ENCODE data around the gene TMEM255A.

Gene TMEM255A

DNA sequence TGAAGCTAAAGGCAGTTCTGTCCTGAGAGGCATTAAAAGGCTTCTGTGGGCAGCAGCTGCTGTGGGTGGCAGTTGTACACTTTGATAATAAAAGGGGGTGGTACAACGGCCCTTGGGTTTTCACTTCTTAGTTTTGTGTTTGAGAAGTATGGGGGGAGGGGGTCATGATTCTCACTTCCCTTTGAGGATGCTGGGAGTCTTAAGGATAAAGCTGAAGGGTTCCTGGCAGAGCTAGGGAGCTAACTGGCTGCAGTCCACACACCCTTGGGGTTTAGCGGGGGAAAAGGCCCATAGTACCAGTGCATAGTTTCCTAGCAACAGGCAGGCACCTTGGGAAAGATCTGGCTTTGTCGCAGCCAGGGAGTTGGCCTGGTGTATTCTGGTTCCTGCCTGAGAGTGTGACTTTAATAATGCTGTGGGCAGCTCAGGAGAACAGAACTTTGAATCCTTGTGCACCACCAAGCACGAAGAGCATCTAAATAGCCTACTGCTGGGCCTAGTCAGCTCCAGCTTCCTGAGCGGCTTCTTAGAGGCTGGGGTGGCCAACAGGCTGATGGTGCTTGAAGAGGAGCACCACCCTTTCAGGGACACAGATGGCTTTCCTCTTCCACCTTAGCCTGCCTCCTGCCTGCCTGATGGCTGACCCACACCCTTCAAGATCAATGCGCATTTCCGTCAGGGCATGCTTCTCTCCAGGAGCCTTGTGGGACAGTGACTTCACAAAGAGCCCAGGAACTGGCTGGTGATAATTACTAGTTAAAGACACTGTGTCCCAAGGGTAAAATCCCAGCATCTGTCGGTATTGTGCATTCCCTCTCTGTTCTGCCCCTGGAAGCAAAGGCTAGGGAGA, 48.2 kb downstream of the TMEM255A start:
- DNase-seq: peak; percentile 10 to 52 (median 42)

GRCh38 chrX:120260369-120260768, 50.9 kb downstream of the TMEM255A start:
- DNase-seq: no peak

GRCh38 chrX:120253784-120254183, 57.5 kb downstream of the TMEM255A start:
- DNase-seq: no peak

DNA sequence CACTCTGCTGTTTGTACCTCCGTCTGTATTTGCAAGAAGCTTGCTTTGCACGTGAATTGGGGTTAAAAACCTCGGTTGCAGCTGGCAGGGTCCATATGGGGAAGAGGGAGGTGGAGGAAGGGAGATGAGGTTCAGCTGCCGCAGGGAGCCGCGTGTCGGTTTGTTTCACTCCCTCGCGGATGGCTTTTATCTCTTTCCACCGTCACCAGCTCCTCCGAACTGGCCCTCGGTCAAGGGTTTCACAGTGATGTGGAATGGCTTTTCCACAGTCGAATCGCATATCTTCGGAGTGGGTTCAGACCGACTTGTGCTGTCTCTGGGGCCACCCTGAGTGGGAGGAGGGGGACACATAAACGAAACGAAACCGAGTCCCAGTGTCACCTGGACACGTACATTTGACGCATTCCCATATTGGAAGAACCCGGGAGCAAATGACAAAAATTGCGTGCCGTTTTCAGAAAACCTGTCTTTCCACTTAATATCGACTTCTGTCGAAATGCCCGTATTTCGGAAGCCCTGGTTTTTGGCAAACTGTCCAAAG, 59.7 kb downstream of the TMEM255A start:
- DNase-seq: peak; percentile 12 to 55 (median 41)

- peak; percentile 92 to 96 (median 94) for DNase-seq
Measured at GRCh38 chrX:120250522-120251271, 60.6 kb downstream of the TMEM255A start, which contains the start of gene ZBTB33. ZBTB33 (plus strand) TSS chrX:120250812; CDS start chrX:120253416, 2,604 bp downstream.

- DNase-seq: peak; percentile 68 to 77 (median 72)
Measured at GRCh38 chrX:120244735-120245498, 66.3 kb downstream of the TMEM255A start.

- DNase-seq: no peak
Measured at GRCh38 chrX:120244395-120244734, 66.9 kb downstream of the TMEM255A start.

- no peak for DNase-seq
Measured at GRCh38 chrX:120242813-120243212, 68.4 kb downstream of the TMEM255A start.

- no peak for DNase-seq
Measured at GRCh38 chrX:120238933-120239332, 72.3 kb downstream of the TMEM255A start.

GRCh38 chrX:120236687-120237479, 74.4 kb downstream of the TMEM255A start:
- no peak for DNase-seq

DNA sequence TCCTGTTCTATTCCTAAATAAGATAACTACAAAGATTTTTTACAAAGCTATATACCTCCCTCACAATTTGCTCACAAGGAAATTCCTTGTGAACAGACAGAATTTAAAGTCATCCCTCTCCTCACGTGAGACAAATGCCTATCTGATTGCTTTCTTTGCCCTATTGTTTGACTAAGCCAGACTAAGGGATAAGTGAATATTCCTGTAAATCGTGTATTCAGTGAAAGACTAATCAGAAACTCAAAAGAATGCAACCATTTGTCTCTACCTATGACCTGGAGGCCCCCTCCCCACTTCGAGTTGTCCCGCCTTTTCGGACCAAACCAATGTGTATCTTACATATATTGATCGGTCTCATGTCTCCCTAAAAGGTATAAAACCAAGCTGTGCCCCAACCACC, 76.0 kb downstream of the TMEM255A start:
- no peak for DNase-seq

DNA sequence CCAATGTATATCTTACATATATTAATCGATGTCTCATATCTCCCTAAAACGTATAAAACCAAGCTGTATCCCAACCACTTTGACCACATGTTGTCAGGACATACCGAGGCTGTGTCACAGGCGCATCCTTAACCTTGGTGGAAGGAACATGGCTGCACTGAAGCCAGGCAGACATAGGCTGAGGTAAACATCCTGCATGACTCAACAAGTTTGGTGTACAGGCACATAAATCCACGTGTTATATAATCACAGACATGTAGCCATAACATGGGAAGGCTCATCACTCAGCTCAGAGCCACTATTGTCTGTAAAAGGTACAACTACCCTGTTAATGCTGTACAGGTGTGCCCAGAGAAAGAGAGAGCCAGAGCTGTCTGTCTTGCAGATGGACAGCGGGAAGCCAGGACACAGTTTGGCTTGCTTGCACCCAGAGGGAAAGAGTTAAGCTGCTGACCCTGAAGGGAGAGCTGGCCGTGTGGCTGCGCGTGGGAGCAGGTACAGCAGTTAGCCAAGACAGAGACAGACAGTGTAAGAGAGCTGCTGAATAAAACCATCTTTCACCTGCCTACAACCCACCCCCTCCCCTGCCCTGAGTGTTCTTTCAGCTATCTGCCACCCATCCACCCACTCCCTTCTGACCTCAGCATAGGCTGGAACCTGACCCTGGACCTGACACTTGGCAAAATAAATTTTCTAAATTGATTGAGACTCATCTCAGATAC, 82.9 kb downstream of the TMEM255A start:
- DNase-seq: no peak

- no peak for DNase-seq
Measured at GRCh38 chrX:120224388-120224787, 86.9 kb downstream of the TMEM255A start.

- no peak for DNase-seq
Measured at GRCh38 chrX:120223374-120223773, 87.9 kb downstream of the TMEM255A start.

DNA sequence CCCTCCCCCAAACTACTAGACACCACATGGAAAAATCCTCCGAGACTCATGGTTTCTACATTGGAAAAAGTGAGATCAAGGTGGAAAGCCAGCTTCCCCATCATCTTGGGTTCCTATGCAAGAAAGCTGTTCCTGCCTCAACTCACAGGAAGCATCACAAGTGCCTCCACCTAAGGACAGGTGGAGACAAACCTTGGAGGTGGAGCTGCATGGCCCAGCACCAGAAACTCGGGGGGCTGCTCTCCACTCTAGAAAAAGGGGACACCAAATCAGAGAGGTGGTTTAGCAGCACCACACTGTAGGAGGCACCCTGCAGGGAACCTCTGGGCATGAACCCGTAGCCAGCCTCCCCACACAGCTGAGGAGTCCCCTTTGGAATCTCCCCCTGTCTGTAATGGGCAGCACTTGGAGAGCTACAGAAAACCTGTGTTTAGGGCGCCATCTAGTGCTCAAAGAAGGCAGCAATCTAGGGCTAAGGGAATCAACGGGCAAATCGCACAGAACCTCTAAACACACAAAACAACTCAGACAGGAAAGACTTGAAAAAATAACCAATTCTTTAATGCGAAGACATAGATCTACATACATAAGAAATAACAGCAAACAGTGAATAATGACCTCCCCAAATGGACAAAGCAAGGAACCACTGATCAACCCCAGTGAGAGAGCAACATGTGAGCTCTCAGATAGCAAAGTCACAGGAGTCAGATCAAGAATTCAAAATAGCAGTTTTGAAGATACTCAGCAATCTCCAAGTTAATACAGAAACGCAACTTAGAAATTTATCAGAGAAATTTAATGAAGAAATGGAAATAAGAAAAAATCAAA, 97.6 kb downstream of the TMEM255A start:
- DNase-seq: peak; percentile 59 to 68 (median 64)

Measured in suppressor macrophage (primary cell).